ENCODE data around the gene AGR2.

- no peak for TF ChIP-seq EZH2 (IDR thresholded peaks at IDR 0.05; ENCODE audit: low read depth)
- TF ChIP-seq, protein P1, sequence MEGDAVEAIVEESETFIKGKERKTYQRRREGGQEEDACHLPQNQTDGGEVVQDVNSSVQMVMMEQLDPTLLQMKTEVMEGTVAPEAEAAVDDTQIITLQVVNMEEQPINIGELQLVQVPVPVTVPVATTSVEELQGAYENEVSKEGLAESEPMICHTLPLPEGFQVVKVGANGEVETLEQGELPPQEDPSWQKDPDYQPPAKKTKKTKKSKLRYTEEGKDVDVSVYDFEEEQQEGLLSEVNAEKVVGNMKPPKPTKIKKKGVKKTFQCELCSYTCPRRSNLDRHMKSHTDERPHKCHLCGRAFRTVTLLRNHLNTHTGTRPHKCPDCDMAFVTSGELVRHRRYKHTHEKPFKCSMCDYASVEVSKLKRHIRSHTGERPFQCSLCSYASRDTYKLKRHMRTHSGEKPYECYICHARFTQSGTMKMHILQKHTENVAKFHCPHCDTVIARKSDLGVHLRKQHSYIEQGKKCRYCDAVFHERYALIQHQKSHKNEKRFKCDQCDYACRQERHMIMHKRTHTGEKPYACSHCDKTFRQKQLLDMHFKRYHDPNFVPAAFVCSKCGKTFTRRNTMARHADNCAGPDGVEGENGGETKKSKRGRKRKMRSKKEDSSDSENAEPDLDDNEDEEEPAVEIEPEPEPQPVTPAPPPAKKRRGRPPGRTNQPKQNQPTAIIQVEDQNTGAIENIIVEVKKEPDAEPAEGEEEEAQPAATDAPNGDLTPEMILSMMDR (conservative IDR thresholded peaks at IDR 0.05), result no peak
These were observed 30.9 kb downstream of the AGR2 start for GRCh38 chr7:16773884-16774283.

All from PC-9 (cell line).